HepG2 (cell line): ENCODE results near the gene BEST2.

Experiments used
- ASH2L ChIP-seq: fragments of 300-600, 200-600 bp; sonication (generic); IDR thresholded peaks from 2 replicates; pipeline ENCODE4 v1.7.0; 2017; ENCODE audit warnings: low read depth, mild to moderate bottlenecking, moderate library complexity, mixed read lengths, low read length; ENCODE audit not compliant: insufficient read length
- HNRNPLL ChIP-seq: fragments of 200-400 bp; formaldehyde crosslinking; IDR thresholded peaks from 2 replicates; pipeline ENCODE4 v1.6.1; 2017; ENCODE audit warnings: mild to moderate bottlenecking, low read depth, low read length; ENCODE audit not compliant: poor library complexity, severe bottlenecking
- POLR2A ChIP-seq, 2 experiments: IDR thresholded peaks; 2 replicates each; pipeline ENCODE4 v1.6.1; 2011; ENCODE audit warnings: low read depth in 2 of 2, low read length in 2 of 2, mild to moderate bottlenecking in 1 of 2, moderate library complexity in 1 of 2; ENCODE audit not compliant: insufficient read depth in 1 of 2
- U2AF1 ChIP-seq: fragments of 200-400 bp; formaldehyde crosslinking; optimal IDR thresholded peaks from 2 replicates; pipeline ENCODE3; 2017; ENCODE audit warnings: mild to moderate bottlenecking, low read depth, low read length
- ZNF296 ChIP-seq: sonication (generic); formaldehyde crosslinking; conservative IDR thresholded peaks from 2 replicates; pipeline ENCODE4 v1.5.0; 2020; ENCODE audit warnings: mild to moderate bottlenecking, missing genetic modification reagents
- TF ChIP-seq, protein P1 (sequence below): sonication (generic); formaldehyde crosslinking; IDR thresholded peaks from 2 replicates; pipeline ENCODE4 v1.4.0; 2020; ENCODE audit warnings: mild to moderate bottlenecking, missing genetic modification reagents
- TF ChIP-seq, protein P2 (sequence below): sonication (generic); formaldehyde crosslinking; IDR thresholded peaks from 2 replicates; pipeline ENCODE4 v1.5.0; 2020; ENCODE audit warnings: mild to moderate bottlenecking, missing genetic modification reagents, moderate library complexity
- TF ChIP-seq, protein P3 (sequence below): IDR thresholded peaks from 2 replicates; pipeline ENCODE4 v1.6.1; 2012; ENCODE audit warnings: low read depth, low read length, improper control_type of control experiment
- TF ChIP-seq, protein P4 (sequence below): sonication (generic); formaldehyde crosslinking; IDR thresholded peaks from 2 replicates; pipeline ENCODE4 v1.5.0; 2020; ENCODE audit warnings: missing genetic modification reagents

DNA sequence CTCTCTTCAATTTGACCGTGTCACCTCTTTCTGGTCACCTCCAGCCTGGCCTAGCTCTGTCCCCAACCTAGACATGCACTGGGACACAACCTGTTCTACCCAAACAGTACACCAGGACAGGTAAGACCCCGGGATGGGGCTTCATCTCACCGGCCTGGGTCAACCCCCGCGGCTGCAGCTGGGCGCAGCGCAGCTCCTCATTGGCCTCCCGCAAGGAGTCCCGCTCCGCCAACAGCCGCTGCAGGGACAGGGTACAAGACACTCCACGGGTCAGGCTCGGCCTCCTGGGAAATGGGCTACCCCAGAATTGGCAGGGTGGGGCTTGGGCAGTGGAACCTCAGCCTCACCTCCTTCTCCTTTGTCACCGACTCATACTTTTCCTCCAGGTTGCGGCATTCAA is 16.1 kb downstream of the BEST2 start:
- TF ChIP-seq, protein P1, sequence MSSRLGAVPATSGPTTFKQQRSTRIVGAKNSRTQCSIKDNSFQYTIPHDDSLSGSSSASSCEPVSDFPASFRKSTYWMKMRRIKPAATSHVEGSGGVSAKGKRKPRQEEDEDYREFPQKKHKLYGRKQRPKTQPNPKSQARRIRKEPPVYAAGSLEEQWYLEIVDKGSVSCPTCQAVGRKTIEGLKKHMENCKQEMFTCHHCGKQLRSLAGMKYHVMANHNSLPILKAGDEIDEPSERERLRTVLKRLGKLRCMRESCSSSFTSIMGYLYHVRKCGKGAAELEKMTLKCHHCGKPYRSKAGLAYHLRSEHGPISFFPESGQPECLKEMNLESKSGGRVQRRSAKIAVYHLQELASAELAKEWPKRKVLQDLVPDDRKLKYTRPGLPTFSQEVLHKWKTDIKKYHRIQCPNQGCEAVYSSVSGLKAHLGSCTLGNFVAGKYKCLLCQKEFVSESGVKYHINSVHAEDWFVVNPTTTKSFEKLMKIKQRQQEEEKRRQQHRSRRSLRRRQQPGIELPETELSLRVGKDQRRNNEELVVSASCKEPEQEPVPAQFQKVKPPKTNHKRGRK (CRISPR knock-in tag), result no peak
- TF ChIP-seq, protein P2, sequence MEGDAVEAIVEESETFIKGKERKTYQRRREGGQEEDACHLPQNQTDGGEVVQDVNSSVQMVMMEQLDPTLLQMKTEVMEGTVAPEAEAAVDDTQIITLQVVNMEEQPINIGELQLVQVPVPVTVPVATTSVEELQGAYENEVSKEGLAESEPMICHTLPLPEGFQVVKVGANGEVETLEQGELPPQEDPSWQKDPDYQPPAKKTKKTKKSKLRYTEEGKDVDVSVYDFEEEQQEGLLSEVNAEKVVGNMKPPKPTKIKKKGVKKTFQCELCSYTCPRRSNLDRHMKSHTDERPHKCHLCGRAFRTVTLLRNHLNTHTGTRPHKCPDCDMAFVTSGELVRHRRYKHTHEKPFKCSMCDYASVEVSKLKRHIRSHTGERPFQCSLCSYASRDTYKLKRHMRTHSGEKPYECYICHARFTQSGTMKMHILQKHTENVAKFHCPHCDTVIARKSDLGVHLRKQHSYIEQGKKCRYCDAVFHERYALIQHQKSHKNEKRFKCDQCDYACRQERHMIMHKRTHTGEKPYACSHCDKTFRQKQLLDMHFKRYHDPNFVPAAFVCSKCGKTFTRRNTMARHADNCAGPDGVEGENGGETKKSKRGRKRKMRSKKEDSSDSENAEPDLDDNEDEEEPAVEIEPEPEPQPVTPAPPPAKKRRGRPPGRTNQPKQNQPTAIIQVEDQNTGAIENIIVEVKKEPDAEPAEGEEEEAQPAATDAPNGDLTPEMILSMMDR, result no peak
- TF ChIP-seq POLR2A (IDR thresholded peaks at IDR 0.05; ENCODE audit: insufficient read depth in 1 of 2, low read depth in 2 of 2, low read length in 2 of 2) (no peak), ZNF296 (CRISPR knock-in tag) (no peak), U2AF1 (no peak), ASH2L (no peak), HNRNPLL (no peak)
- TF ChIP-seq, protein P3, sequence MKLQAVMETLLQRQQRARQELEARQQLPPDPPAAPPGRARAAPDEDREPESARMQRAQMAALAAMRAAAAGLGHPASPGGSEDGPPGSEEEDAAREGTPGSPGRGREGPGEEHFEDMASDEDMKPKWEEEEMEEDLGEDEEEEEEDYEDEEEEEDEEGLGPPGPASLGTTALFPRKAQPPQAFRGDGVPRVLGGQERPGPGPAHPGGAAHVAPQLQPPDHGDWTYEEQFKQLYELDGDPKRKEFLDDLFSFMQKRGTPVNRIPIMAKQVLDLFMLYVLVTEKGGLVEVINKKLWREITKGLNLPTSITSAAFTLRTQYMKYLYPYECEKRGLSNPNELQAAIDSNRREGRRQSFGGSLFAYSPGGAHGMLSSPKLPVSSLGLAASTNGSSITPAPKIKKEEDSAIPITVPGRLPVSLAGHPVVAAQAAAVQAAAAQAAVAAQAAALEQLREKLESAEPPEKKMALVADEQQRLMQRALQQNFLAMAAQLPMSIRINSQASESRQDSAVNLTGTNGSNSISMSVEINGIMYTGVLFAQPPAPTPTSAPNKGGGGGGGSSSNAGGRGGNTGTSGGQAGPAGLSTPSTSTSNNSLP, result no peak
- TF ChIP-seq, protein P4, sequence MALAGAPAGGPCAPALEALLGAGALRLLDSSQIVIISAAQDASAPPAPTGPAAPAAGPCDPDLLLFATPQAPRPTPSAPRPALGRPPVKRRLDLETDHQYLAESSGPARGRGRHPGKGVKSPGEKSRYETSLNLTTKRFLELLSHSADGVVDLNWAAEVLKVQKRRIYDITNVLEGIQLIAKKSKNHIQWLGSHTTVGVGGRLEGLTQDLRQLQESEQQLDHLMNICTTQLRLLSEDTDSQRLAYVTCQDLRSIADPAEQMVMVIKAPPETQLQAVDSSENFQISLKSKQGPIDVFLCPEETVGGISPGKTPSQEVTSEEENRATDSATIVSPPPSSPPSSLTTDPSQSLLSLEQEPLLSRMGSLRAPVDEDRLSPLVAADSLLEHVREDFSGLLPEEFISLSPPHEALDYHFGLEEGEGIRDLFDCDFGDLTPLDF (CRISPR knock-in tag), result no peak
